Spleen (tissue), 11 donors: Measurements from ENCODE around the gene C10orf71. TPM values are rescaled to one million over a fixed set of nuclear protein-coding genes. Genes with fewer than 3 reads are reported as not detected.

Source experiments
- DNase-seq: peaks from one replicate; pipeline ENCODE4 v3.0.0-alpha.2; 2020
- H3K27ac ChIP-seq, 8 donors: fragments of 200-600 bp; sonication (generic) in 7 of 8; 1 replicate in 4 of 8; 2 replicates in 4 of 8; pipeline versions ENCODE4 v1.5.0 to v1.8.0; 2016 to 2021; ENCODE audit warnings: inconsistent platforms in 4 of 8, mild to moderate bottlenecking in 4 of 8, moderate library complexity in 1 of 8
- H3K27me3 ChIP-seq, 7 donors: fragments of 200-600 bp; sonication (generic) in 6 of 7; replicated peaks in 1 of 7; 1 replicate in 4 of 7; 2 replicates in 3 of 7; pipeline versions ENCODE4 v1.5.0 to v1.8.0; 2016 to 2021; ENCODE audit warnings: inconsistent platforms in 3 of 7, mild to moderate bottlenecking in 1 of 7
- H3K36me3 ChIP-seq, 6 donors: fragments of 200-600 bp; sonication (generic) in 5 of 6; 1 replicate in 4 of 6; 2 replicates in 2 of 6; pipeline versions ENCODE4 v1.5.0 to v1.8.0; 2016 to 2021; ENCODE audit warnings: inconsistent platforms in 2 of 6
- H3K4me1 ChIP-seq, 6 donors: fragments of 200-600 bp; sonication (generic) in 5 of 6; 1 replicate in 3 of 6; 2 replicates in 3 of 6; pipeline versions ENCODE4 v1.5.0 to v1.8.0; 2016 to 2021; ENCODE audit warnings: inconsistent platforms in 3 of 6
- H3K4me3 ChIP-seq, 8 donors: fragments of 200-600 bp; sonication (generic) in 7 of 8; 1 replicate in 4 of 8; 2 replicates in 4 of 8; pipeline versions ENCODE4 v1.5.0 to v1.8.0; 2016 to 2021; ENCODE audit warnings: inconsistent platforms in 4 of 8, mild to moderate bottlenecking in 4 of 8, moderate library complexity in 2 of 8
- H3K9me3 ChIP-seq, 8 donors: fragments of 200-600 bp; sonication (generic) in 7 of 8; 1 replicate in 4 of 8; 2 replicates in 4 of 8; pipeline versions ENCODE4 v1.5.0 to v1.8.0; 2016 to 2021; ENCODE audit warnings: inconsistent platforms in 4 of 8
- POLR2A ChIP-seq, 3 donors: fragments of 450-650 bp; IDR thresholded peaks; one replicate each; pipeline ENCODE4 v1.5.1; 2017; ENCODE audit warnings: antibody characterized with exemption in 3 of 3, mild to moderate bottlenecking in 1 of 3
- POLR2AphosphoS5 ChIP-seq, 3 donors: sonication (generic); formaldehyde crosslinking; IDR thresholded peaks; one replicate each; pipeline ENCODE4 v1.5.1; 2017; ENCODE audit warnings: antibody characterized with exemption in 3 of 3
- WGBS, 5 donors: extraction: QIAGEN DNeasy Blood & Tissue Kit in 3 of 5; methylation state at CpG; one replicate each; pipeline versions ENCODE4 v1.1.5 to v1.1.7; 2013 to 2018; 5-methylcytosine and 5-hydroxymethylcytosine counted together
- intact Hi-C: fragments of 100-400 bp; cut with DNase I; formaldehyde crosslinking; loops from one replicate; pipeline ENCODE4 v1.15.0; 2023; ENCODE audit warnings: low total_unique reads
- polyA plus RNA-seq, 3 donors: library from polyadenylated mRNA; stranded (reverse); fragments of 200-250 nt; gene quantifications; one replicate each; pipeline ENCODE4 v1.2.1, GENCODE V29; 2013
- total RNA-seq, 7 donors: library from RNA; depleted of rRNA in 3 of 7; stranded (reverse); fragments of >200 nt in 3 of 7; fragmentation: NEBNext Ultra II Directional in 4 of 7; extraction: Animal tissue kit (Norgen Biotek cat#: 25700) in 4 of 7; gene quantifications; one replicate each; pipeline versions ENCODE4 v1.1.0 to v1.2.1, GENCODE V29; 2016 to 2021
- TF ChIP-seq, protein P1 (sequence below), 11 experiments: fragments of 200-600 bp in 7 of 11; fragments of 450-650 bp in 4 of 11; sonication (generic) in 4 of 11; IDR thresholded peaks in 8 of 11; conservative IDR thresholded peaks in 3 of 11; 1 replicate in 7 of 11; 2 replicates in 4 of 11; pipeline versions ENCODE4 v1.4.0 to v1.8.0; 2016 to 2021; ENCODE audit warnings: antibody characterized with exemption in 11 of 11, inconsistent platforms in 4 of 11, mild to moderate bottlenecking in 1 of 11
- donor health status: healthy with polysubstance abuse.
- donor health status: DM: no; HTN: no; CAD: no; lungs with moderate emphysema.
- donor health status: DM: no; HTN: no; CAD: no.
- donor health status: Bipolar disorder and iron deficiency.
- donor health status: healthy.
- donor health status: DM: no; HTN: no; CAD: no.
- donor health status: DM: yes; HTN: yes; CAD: no.

The C10orf71 gene
- total and polyA plus RNA-seq, 10 donors: not detected

DNA sequence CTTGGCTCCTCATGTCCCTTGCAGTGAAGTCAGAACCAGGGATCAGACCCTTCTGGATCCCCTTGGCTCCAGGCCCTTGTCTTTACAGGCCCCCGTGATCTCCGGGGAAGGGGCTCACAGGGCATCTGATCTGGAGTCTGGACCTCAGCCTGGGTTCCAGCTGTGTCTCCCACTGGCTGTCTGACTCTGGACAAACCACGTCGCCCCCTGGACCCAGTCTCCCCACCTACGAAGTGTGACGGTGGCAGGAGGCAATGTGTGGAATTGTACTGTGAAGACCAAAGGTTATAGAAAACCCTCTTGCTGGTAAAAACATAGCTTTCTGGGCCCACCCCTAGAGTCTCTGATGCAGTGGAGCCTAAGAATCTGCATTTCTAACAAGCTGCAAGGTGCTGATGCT is 15.5 kb upstream of the C10orf71 start:
- Histone ChIP-seq H3K27ac (no peak overlapping the region), H3K4me1 (peaks cover 0 to 45% (median 13%) of the 10 kb centered on the region in 6 donors), H3K9me3 (no peaks in the 10 kb centered on the region), H3K27me3 (peaks cover 0 to 11% (median 0%) of the 10 kb centered on the region in 7 donors), H3K36me3 (no peaks in the 10 kb centered on the region), H3K4me3 (no peak overlapping the region)
- intact Hi-C loops: no loop called here
- TF ChIP-seq POLR2AphosphoS5 (IDR thresholded peaks at IDR 0.05) (no peak), POLR2A (IDR thresholded peaks at IDR 0.05) (no peak)
- TF ChIP-seq, protein P1, sequence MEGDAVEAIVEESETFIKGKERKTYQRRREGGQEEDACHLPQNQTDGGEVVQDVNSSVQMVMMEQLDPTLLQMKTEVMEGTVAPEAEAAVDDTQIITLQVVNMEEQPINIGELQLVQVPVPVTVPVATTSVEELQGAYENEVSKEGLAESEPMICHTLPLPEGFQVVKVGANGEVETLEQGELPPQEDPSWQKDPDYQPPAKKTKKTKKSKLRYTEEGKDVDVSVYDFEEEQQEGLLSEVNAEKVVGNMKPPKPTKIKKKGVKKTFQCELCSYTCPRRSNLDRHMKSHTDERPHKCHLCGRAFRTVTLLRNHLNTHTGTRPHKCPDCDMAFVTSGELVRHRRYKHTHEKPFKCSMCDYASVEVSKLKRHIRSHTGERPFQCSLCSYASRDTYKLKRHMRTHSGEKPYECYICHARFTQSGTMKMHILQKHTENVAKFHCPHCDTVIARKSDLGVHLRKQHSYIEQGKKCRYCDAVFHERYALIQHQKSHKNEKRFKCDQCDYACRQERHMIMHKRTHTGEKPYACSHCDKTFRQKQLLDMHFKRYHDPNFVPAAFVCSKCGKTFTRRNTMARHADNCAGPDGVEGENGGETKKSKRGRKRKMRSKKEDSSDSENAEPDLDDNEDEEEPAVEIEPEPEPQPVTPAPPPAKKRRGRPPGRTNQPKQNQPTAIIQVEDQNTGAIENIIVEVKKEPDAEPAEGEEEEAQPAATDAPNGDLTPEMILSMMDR (IDR thresholded peaks at IDR 0.05 in 8 of 11, conservative IDR thresholded peaks at IDR 0.05 in 3 of 11): no peak
- WGBS, 5 donors: 92 to 95% (median 94%) methylated on average over 6 of the region's 6 CpGs
- no peak for DNase-seq

DNA sequence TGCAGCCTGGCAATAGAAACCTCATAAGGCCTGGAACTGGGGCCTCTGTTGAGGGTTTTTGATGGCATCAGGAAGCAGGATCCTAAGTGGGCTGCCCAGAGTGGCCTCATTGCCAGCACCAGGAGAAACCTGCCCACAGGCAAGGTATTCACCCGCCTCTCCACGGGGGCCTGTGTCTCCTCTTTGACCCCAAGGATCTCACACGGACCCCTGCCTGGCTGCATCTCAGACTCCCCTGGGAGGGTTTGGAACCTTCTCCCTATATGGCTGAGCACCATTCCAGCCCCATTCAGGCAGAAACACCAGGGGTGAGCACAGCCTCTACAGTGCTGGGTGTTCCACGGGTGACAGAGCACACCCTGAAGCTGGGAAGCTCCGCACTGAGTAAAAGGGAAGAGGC is 14.6 kb upstream of the C10orf71 start:
- Histone ChIP-seq H3K4me3 (no peak overlapping the region), H3K36me3 (no peaks in the 10 kb centered on the region), H3K9me3 (no peaks in the 10 kb centered on the region), H3K27ac (peak overlapping the region in 1 of 8 donors; percentile 79), H3K27me3 (peaks cover 0 to 7% (median 0%) of the 10 kb centered on the region in 7 donors), H3K4me1 (peaks cover 4 to 49% (median 17%) of the 10 kb centered on the region in 6 donors)
- intact Hi-C loops: no loop called here
- DNase-seq: no peak
- TF ChIP-seq POLR2A (IDR thresholded peaks at IDR 0.05) (no peak), POLR2AphosphoS5 (IDR thresholded peaks at IDR 0.05) (no peak)
- TF ChIP-seq, protein P1 (IDR thresholded peaks at IDR 0.05 in 8 of 11, conservative IDR thresholded peaks at IDR 0.05 in 3 of 11): no peak
- WGBS, 5 donors: 81 to 92% (median 90%) methylated on average over 4 to 5 of the region's 5 CpGs

DNA sequence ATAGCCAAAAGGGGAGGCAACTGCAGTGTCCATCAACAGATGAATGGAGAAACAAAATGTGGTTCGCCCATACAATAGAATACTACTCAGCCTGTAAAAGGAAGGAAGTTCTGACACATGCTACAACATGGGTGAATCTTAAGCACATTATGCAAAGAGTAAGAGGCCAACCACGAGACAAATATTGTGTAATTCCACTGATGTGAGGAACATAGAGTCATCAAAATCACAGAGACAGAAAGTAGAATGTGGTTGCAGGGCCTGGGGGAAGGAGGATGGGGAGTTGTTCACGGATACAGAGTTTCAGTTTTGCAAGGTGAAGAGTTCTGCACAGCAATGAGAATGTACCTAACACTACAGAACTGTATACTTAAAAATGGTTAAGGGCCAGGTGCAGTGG is 13.7 kb upstream of the C10orf71 start:
- Histone ChIP-seq H3K36me3 (no peaks in the 10 kb centered on the region), H3K27ac (peak overlapping the region in 5 of 8 donors; percentile 8 to 79 (median 56)), H3K4me3 (peak overlapping the region in 1 of 8 donors; percentile 11), H3K9me3 (no peaks in the 10 kb centered on the region), H3K4me1 (peaks cover 4 to 44% (median 17%) of the 10 kb centered on the region in 6 donors), H3K27me3 (no peaks in the 10 kb centered on the region)
- no peak for DNase-seq
- TF ChIP-seq POLR2AphosphoS5 (IDR thresholded peaks at IDR 0.05): peak in 1 of 3 donors; percentile 51
- TF ChIP-seq, protein P1 (IDR thresholded peaks at IDR 0.05 in 8 of 11, conservative IDR thresholded peaks at IDR 0.05 in 3 of 11): no peak
- WGBS, 5 donors: 39 to 73% (median 58%) methylated on average over 3 of the region's 3 CpGs
- intact Hi-C loops: no loop called here

DNA sequence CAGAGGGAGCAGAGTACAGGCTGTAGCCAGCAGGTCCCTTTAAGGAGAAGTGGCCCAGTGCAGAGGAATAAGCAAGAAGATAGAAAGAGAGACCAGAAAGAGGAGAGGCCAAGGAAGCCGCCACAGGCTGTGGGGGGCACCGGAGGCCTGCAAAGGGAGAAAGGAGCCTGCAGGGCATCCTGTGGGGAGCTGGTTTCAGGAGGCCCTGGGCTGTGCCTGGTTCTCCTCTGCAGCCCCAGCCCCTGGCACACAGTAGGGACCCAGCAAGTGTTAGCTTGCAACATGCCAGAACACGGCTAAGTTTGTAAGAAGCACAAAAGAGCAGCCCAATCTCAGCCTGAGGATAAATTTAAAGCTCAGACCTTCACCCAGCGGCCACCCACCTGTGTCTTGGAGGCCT is 12.3 kb upstream of the C10orf71 start:
- DNase-seq: no peak
- Histone ChIP-seq H3K9me3 (no peaks in the 10 kb centered on the region), H3K4me1 (peaks cover 4 to 43% (median 15%) of the 10 kb centered on the region in 6 donors), H3K4me3 (no peak overlapping the region), H3K36me3 (no peaks in the 10 kb centered on the region), H3K27me3 (no peaks in the 10 kb centered on the region), H3K27ac (no peak overlapping the region)
- intact Hi-C loops: no loop called here
- WGBS, 5 donors: 57 to 72% (median 69%) methylated on average over 4 of the region's 4 CpGs
- TF ChIP-seq POLR2AphosphoS5 (IDR thresholded peaks at IDR 0.05) (no peak), POLR2A (IDR thresholded peaks at IDR 0.05) (no peak)
- TF ChIP-seq, protein P1 (IDR thresholded peaks at IDR 0.05 in 8 of 11, conservative IDR thresholded peaks at IDR 0.05 in 3 of 11): no peak
